ENCODE measurements around the gene RERE. TPM values are rescaled to one million over a fixed set of nuclear protein-coding genes. Genes with fewer than 3 reads are reported as not detected.

Gene RERE
- total RNA-seq, 2 donors from 2014 or later = 207 to 322 TPM

DNA sequence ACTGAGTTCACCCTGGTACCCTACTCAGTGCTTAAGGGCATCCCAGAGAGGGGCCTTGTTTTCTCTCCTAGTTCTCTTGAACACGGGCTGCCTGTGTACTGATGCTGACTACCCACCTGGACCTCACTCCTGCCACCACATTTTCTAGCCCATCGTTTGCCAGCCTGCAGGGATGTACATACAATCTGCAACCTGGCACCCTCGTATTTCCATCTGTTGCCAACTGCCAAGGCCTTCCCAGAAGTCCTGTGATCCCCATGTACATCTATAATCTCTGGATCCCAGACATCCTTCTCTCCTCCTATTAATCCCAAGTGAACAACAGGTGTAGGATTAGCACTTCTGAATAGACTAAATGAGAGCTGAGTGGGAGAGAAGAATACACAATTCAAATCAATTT, 287.5 kb downstream of the RERE start:
- Histone ChIP-seq H3K4me1 (replicated peaks) (peaks cover 20% of the 10 kb centered on the region), H3K27ac (no peak overlapping the region), H3K9me3 (no peaks in the 10 kb centered on the region), H3K4me3 (no peak overlapping the region), H3K27me3 (replicated peaks; ENCODE audit: insufficient read depth) (no peaks in the 10 kb centered on the region), H3K36me3 (no peaks in the 10 kb centered on the region)
- TF ChIP-seq POLR2A (IDR thresholded peaks at IDR 0.05) = no peak
- no peak for TF ChIP-seq POLR2AphosphoS5 (IDR thresholded peaks at IDR 0.05)
- TF ChIP-seq, protein P1, sequence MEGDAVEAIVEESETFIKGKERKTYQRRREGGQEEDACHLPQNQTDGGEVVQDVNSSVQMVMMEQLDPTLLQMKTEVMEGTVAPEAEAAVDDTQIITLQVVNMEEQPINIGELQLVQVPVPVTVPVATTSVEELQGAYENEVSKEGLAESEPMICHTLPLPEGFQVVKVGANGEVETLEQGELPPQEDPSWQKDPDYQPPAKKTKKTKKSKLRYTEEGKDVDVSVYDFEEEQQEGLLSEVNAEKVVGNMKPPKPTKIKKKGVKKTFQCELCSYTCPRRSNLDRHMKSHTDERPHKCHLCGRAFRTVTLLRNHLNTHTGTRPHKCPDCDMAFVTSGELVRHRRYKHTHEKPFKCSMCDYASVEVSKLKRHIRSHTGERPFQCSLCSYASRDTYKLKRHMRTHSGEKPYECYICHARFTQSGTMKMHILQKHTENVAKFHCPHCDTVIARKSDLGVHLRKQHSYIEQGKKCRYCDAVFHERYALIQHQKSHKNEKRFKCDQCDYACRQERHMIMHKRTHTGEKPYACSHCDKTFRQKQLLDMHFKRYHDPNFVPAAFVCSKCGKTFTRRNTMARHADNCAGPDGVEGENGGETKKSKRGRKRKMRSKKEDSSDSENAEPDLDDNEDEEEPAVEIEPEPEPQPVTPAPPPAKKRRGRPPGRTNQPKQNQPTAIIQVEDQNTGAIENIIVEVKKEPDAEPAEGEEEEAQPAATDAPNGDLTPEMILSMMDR (IDR thresholded peaks at IDR 0.05) = no peak
- intact Hi-C loops (cut with DNase I) = no loop called here
- DNase-seq (ENCODE audit: low spot score) = no peak
- WGBS = 90% methylated on average over 3 of the region's 3 CpGs

DNA sequence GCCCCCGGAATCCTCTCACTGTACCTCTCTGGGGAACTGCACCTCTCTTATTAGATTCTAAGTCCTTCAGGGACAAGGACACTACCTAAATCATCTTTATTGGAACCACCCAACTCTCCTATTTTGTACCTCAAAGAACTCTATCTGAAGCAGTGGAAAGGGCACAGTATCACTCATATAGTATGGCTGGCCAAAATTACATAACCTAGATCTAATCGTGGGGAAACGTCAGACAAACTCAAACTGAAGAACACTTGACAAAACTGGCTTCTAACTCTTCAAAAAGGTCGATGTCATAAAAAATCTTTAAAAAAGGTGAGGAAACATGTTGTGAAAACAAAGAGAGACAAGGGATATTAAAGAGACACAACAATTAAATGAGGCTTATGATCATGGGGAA, 289.5 kb downstream of the RERE start:
- no peaks in the 10 kb centered on the region for H3K9me3 ChIP-seq
- no peak for DNase-seq (ENCODE audit: low spot score)
- peaks cover 9% of the 10 kb centered on the region for H3K4me1 ChIP-seq (replicated peaks)
- no peaks in the 10 kb centered on the region for H3K27me3 ChIP-seq (replicated peaks; ENCODE audit: insufficient read depth)
- TF ChIP-seq, protein P1 (IDR thresholded peaks at IDR 0.05) = no peak
- TF ChIP-seq POLR2A (IDR thresholded peaks at IDR 0.05) = no peak
- no peak for TF ChIP-seq POLR2AphosphoS5 (IDR thresholded peaks at IDR 0.05)
- H3K4me3 ChIP-seq = no peak overlapping the region
- no peaks in the 10 kb centered on the region for H3K36me3 ChIP-seq
- intact Hi-C loops (cut with DNase I) = no loop called here
- peak overlapping the region; percentile 17 to 78 for H3K27ac ChIP-seq
- WGBS = 43% methylated on average over 4 of the region's 4 CpGs

DNA sequence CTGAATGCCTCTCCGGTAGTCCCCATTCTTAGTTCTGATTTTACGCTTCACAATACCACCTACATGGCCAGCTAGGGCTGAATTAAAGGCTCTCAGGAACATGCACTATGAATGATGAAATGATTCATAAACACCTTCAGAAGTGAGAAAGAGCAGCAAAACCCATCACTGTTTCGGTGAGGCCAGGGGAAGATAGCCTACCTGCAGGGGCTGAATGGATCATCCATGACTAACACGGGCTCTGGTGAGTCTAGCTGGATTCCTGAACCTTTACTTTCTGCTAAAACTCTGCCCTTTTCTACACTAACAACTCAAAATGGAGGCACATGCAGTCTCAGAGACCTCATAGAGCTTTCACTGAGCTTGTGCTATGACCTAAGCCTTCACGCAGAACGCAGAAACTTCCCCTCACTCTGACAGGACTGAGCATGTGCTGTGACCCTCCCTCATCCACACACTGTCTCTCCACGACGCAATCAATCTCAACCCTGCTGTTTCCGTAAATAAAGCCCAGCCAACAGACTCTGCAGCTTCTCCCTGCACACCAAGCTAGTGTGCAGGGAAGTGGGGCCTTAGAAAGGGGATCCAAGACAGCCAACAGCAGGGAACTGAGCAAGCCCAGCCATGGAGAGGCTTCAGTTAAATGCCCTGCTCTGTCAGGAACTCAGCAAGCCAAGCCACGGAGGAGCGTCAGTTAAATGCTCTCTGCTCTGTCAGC, 291.7 kb downstream of the RERE start:
- Histone ChIP-seq H3K9me3 (no peaks in the 10 kb centered on the region), H3K36me3 (no peaks in the 10 kb centered on the region), H3K4me1 (replicated peaks) (peaks cover 7% of the 10 kb centered on the region), H3K4me3 (peak overlapping the region; percentile 21 to 35), H3K27me3 (replicated peaks; ENCODE audit: insufficient read depth) (no peaks in the 10 kb centered on the region), H3K27ac (peak overlapping the region; percentile 67 to 78)
- peak; percentile 88 for DNase-seq (ENCODE audit: low spot score)
- WGBS = under 1% methylated on average over 11 of the region's 11 CpGs
- intact Hi-C loops (cut with DNase I) = no loop called here
- TF ChIP-seq POLR2A (IDR thresholded peaks at IDR 0.05) (peak; percentile 61), POLR2AphosphoS5 (IDR thresholded peaks at IDR 0.05) (peak; percentile 96)
- TF ChIP-seq, protein P1 (IDR thresholded peaks at IDR 0.05) = no peak

DNA sequence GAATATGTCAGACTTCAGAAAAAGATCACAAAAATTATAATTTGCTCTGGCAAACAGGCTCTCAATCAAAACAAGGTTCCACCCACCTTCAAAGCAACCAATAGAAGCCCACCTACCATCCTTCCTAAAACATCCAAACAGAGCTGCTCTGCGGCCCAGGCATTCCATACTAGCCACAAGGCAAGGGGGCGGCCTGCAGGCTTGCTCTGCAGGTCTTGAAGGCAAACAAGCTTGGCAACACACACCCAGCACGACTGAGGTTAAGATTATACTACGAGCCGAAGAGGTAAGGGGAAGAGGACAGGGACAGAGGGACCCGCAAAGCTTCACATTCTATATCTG, 292.3 kb downstream of the RERE start:
- TF ChIP-seq POLR2A (IDR thresholded peaks at IDR 0.05) (no peak), POLR2AphosphoS5 (IDR thresholded peaks at IDR 0.05) (no peak)
- TF ChIP-seq, protein P1 (IDR thresholded peaks at IDR 0.05) = no peak
- Histone ChIP-seq H3K36me3 (no peaks in the 10 kb centered on the region), H3K27me3 (replicated peaks; ENCODE audit: insufficient read depth) (no peaks in the 10 kb centered on the region), H3K27ac (peak overlapping the region; percentile 67 to 78), H3K9me3 (no peaks in the 10 kb centered on the region), H3K4me3 (peak overlapping the region; percentile 21 to 35), H3K4me1 (replicated peaks) (peaks cover 7% of the 10 kb centered on the region)
- intact Hi-C loops (cut with DNase I) = no loop called here
- WGBS = 1% methylated on average over 6 of the region's 6 CpGs
- DNase-seq (ENCODE audit: low spot score) = peak; percentile 29

DNA sequence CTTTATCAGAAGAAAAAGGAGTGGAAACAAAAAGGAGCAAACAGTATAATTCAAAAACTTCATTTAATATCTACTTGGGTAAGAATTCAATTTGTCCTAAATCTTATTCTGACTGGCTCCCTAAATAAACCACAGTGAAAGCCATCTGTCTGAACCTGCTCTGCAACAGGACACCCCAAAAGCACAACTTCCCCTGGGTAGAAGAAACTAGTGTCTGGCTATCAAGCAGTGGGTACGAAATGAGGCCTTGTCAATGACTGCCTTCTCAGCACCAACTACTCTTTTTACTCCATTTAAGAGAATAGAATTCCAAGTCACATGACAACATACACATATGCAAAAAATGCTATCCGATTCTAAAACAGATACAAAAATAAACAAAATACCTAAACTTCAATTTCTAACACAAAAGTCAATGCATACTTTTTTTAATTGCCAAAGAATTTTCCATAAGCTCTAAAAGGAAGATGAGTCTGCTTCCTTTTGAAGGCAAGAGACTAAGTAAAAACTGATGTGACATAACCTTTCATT, 292.7 kb downstream of the RERE start:
- Histone ChIP-seq H3K4me1 (replicated peaks) (peaks cover 7% of the 10 kb centered on the region), H3K9me3 (no peaks in the 10 kb centered on the region), H3K36me3 (no peaks in the 10 kb centered on the region), H3K27ac (peak overlapping the region; percentile 67 to 78), H3K27me3 (replicated peaks; ENCODE audit: insufficient read depth) (no peaks in the 10 kb centered on the region), H3K4me3 (peak overlapping the region; percentile 21 to 35)
- TF ChIP-seq, protein P1 (IDR thresholded peaks at IDR 0.05) = no peak
- TF ChIP-seq POLR2A (IDR thresholded peaks at IDR 0.05) = no peak
- no peak for TF ChIP-seq POLR2AphosphoS5 (IDR thresholded peaks at IDR 0.05)
- DNase-seq (ENCODE audit: low spot score) = no peak
- WGBS = 22% methylated on average over 2 of the region's 2 CpGs
- intact Hi-C loops (cut with DNase I) = no loop called here
